ENCODE results near the gene SEPHS1.
A peak's percentile ranks its signal among the peaks of the same experiment; 100 is the strongest.
"Not testable (repeated sequence)": the region's sequence is repeated elsewhere in the genome, so short reads cannot be mapped to it uniquely, and the experiment has no call there.

SEPHS1 gene

DNA sequence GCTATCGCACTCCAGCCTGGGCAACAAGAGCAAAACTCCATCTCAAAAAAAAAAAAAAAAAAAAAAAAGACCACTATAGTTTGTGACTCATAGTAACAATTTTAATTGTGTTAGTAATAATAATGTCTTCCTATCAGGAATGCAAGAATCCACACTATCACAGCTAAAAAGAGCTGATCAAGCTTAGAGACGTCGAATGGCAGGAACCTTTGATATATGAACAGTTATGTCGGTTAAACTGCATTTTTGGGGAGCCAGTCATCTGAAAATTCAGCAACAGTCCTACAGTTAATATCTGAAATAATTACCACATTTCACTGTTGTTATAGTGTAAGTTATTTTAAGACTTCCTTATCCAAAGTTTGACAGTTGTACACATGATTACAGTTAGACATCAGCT is 57.0 kb downstream of the SEPHS1 start:
- H3K27me3 Mint-ChIP-seq (ENCODE audit: low read depth, poor library complexity), result peaks cover 8% of the 10 kb centered on the region
- TF ChIP-seq, protein P1, sequence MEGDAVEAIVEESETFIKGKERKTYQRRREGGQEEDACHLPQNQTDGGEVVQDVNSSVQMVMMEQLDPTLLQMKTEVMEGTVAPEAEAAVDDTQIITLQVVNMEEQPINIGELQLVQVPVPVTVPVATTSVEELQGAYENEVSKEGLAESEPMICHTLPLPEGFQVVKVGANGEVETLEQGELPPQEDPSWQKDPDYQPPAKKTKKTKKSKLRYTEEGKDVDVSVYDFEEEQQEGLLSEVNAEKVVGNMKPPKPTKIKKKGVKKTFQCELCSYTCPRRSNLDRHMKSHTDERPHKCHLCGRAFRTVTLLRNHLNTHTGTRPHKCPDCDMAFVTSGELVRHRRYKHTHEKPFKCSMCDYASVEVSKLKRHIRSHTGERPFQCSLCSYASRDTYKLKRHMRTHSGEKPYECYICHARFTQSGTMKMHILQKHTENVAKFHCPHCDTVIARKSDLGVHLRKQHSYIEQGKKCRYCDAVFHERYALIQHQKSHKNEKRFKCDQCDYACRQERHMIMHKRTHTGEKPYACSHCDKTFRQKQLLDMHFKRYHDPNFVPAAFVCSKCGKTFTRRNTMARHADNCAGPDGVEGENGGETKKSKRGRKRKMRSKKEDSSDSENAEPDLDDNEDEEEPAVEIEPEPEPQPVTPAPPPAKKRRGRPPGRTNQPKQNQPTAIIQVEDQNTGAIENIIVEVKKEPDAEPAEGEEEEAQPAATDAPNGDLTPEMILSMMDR (IDR thresholded peaks at IDR 0.05), result no peak
- no peak for DNase-seq
- no peaks in the 10 kb centered on the region for H3K9me3 Mint-ChIP-seq
- H3K27ac Mint-ChIP-seq, result no peak overlapping the region
- H3K4me1 Mint-ChIP-seq, result peaks cover 6% of the 10 kb centered on the region
- H3K36me3 Mint-ChIP-seq (ENCODE audit: low read depth), result peaks cover 34% of the 10 kb centered on the region
- no peak overlapping the region for H3K4me3 Mint-ChIP-seq

DNA sequence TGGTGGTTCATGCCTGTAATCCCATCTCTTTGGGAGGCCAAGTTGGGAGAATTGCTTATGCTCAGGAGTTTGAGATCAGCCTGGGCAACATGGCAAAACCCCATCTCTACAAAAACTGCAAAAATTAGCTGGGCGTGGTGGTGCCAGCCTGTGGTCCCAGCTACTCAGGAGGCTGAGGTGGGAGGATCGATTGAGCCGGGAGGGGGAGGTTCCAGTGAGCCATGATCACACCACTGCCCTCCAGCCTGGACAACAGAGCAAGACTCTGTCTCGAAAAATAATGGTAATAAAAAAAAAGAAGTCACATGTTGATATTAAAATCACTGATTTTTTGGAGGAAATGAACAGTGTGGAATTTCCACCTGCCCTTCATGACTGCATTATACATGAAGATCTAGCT is 64.0 kb downstream of the SEPHS1 start:
- Mint-ChIP-seq H3K4me1 (no peaks in the 10 kb centered on the region), H3K4me3 (no peak overlapping the region), H3K36me3 (ENCODE audit: low read depth) (peaks cover 46% of the 10 kb centered on the region), H3K9me3 (no peaks in the 10 kb centered on the region), H3K27me3 (ENCODE audit: low read depth, poor library complexity) (no peaks in the 10 kb centered on the region), H3K27ac (no peak overlapping the region)
- TF ChIP-seq, protein P1 (IDR thresholded peaks at IDR 0.05), result no peak
- no peak for DNase-seq

DNA sequence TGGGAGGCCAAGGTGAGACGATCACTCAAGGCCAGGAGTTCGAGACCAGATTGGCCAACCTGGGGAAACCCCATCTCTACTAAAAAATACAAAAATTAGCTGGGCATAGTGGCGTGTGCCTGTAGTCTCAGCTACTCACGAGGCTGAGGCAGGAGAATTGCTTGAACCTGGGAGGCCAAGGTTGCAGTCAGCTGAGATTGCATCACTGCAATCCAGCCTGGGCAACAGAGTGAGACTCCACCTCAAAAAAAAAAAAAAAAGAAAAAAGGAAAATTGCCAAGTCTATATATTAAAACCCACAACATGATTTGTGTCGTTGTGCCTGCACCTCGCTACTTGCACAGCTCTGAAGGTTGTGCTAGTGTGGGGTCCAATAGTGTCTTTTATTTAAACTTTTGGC is 65.7 kb downstream of the SEPHS1 start:
- not testable (repeated sequence) for H3K4me3 Mint-ChIP-seq; DNase-seq; H3K4me1 Mint-ChIP-seq; H3K9me3 Mint-ChIP-seq; H3K27me3 Mint-ChIP-seq (ENCODE audit: low read depth, poor library complexity); H3K27ac Mint-ChIP-seq
- H3K36me3 Mint-ChIP-seq (ENCODE audit: low read depth), result peaks cover 31% of the 10 kb centered on the region

DNA sequence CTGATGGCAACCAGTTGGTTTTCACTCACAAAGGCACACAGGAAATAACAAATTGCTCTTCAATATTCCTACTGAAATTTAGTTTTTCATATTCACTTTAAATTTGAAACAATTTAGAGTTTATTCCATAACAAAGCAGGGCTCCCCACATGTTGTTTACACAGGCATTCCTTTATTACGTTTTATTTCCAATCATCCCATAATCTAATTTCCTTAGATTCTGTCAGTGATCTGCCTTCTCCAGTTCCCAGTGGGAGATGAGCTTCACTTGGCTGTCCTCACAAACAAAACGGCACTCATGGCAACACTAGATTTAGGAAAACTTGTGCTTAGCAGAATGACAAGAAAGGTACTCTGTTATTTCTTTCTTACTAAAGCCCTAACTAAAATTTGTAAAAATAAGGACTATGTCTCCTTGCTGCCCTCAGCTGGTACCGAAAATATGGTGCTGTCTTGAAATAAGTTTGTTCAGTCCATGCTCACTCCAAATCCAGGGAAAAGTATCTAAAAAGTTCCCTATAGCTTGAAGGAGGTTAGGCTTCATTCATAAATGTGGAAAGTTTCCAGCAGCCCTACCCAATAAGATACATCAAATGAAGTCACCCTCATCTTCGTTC is 71.2 kb downstream of the SEPHS1 start:
- no peak for DNase-seq
- peaks cover 11% of the 10 kb centered on the region for H3K4me1 Mint-ChIP-seq
- no peaks in the 10 kb centered on the region for H3K9me3 Mint-ChIP-seq
- no peaks in the 10 kb centered on the region for H3K27me3 Mint-ChIP-seq (ENCODE audit: low read depth, poor library complexity)
- H3K36me3 Mint-ChIP-seq (ENCODE audit: low read depth), result peaks cover 21% of the 10 kb centered on the region
- H3K27ac Mint-ChIP-seq, result no peak overlapping the region
- TF ChIP-seq, protein P1 (IDR thresholded peaks at IDR 0.05), result no peak
- no peak overlapping the region for H3K4me3 Mint-ChIP-seq

DNA sequence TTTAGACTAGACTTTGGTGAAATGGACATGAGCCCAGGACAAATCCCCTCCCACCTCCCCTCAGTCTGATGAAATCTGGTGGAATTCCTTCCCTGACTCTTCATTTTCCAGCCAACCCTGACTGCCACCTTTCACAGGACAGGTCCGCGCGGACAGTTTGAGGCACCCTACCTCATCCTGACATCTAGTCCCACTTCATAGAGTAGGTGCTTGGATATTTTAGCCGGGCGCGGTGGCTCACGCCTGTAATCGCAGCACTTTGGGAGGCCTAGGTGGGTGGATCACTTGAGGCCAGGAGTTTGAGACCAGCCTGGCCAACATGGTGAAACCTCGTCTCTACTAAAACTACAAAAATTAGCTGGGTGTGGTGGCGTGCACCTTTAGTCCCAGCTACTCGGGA is 71.9 kb downstream of the SEPHS1 start:
- DNase-seq; H3K27me3 Mint-ChIP-seq (ENCODE audit: low read depth, poor library complexity); H3K4me3 Mint-ChIP-seq; H3K9me3 Mint-ChIP-seq; H3K27ac Mint-ChIP-seq: not testable (repeated sequence)
- Mint-ChIP-seq H3K36me3 (ENCODE audit: low read depth) (peaks cover 20% of the 10 kb centered on the region), H3K4me1 (peaks cover 18% of the 10 kb centered on the region)

DNA sequence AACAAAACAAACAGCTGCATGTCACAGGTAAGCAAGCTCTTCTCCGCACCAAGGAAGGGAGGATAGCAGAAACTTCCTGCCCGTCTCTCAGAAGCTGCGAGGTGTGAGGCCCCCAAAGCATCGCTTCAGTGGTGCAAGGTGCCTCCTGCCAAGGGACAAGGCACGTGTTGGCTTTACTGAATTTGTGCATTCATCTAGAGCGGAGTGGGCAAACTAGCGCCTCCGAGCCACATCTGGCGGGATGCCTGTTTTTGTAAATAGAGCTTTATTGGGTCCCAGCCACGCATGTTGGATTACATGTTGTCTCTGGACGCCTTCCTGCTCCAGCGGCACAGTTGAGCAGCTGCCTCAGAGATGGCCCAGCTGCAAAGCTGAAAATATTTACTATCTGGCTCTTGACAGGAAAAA is 75.9 kb downstream of the SEPHS1 start:
- no peaks in the 10 kb centered on the region for H3K9me3 Mint-ChIP-seq
- H3K27ac Mint-ChIP-seq, result peak overlapping the region; percentile 36
- H3K36me3 Mint-ChIP-seq (ENCODE audit: low read depth), result peaks cover 5% of the 10 kb centered on the region
- DNase-seq, result no peak
- peaks cover 39% of the 10 kb centered on the region for H3K4me1 Mint-ChIP-seq
- H3K27me3 Mint-ChIP-seq (ENCODE audit: low read depth, poor library complexity), result peaks cover 10% of the 10 kb centered on the region
- TF ChIP-seq, protein P1 (IDR thresholded peaks at IDR 0.05), result no peak
- no peak overlapping the region for H3K4me3 Mint-ChIP-seq

DNA sequence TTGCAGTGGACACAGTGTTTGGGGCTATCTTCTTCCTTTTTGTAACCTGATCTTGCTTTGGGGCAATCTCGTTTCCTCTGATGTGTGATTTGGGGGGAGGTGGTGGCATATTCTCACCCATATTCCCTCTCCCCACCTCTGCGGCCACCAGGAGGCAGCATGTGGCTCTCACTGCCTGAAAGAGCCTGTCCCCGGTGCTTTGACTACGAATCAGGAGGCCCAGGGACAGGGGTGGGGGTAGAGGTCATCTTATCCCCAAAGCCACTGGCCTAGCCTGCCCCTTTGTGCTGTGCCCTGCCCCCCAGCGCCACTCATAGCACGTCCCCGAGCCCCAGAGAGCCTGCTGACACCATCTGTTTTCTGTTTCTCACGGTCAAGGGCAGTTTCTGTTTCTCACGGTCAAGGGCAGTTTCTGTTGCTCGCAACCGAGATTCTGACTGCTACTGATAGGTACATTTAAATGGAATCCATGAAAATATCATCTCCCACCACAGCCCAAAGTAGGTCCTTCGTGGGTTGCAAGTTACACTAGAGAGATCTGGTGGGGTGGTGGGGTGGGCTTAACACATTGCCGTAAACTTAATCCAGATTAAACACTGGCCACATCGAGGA is 76.4 kb downstream of the SEPHS1 start:
- Mint-ChIP-seq H3K9me3 (no peaks in the 10 kb centered on the region), H3K4me1 (peaks cover 39% of the 10 kb centered on the region), H3K4me3 (no peak overlapping the region), H3K36me3 (ENCODE audit: low read depth) (peaks cover 1% of the 10 kb centered on the region), H3K27ac (peak overlapping the region; percentile 36), H3K27me3 (ENCODE audit: low read depth, poor library complexity) (peaks cover 11% of the 10 kb centered on the region)
- peak; percentile 48 for DNase-seq
- TF ChIP-seq, protein P1 (IDR thresholded peaks at IDR 0.05), result peak; percentile 18

Measured in nephron progenitor cell (in vitro differentiated cells).